Suprapubic skin (tissue), 4 donors: ENCODE results near the gene PIGX. TPM values are rescaled to one million over a fixed set of nuclear protein-coding genes. Genes with fewer than 3 reads are reported as not detected.
"Not testable (repeated sequence)": the region's sequence is repeated elsewhere in the genome, so short reads cannot be mapped to it uniquely, and the experiment has no call there.

Experiments
- DNase-seq, 2 donors: peaks; one replicate each; pipeline ENCODE4 v3.0.0-alpha.2; 2019; ENCODE audit warnings: low spot score in 2 of 2
- H3K27ac ChIP-seq: fragments of 200-600 bp; sonication (generic); one replicate; pipeline ENCODE4 v1.5.1; 2019
- H3K27me3 ChIP-seq: fragments of 200-600 bp; sonication (generic); one replicate; pipeline ENCODE4 v1.5.1; 2019
- H3K36me3 ChIP-seq: fragments of 200-600 bp; sonication (generic); one replicate; pipeline ENCODE4 v1.5.1; 2019
- H3K4me1 ChIP-seq: fragments of 200-600 bp; sonication (generic); one replicate; pipeline ENCODE4 v1.5.1; 2019
- H3K4me3 ChIP-seq: fragments of 200-600 bp; sonication (generic); one replicate; pipeline ENCODE4 v1.5.1; 2019; ENCODE audit warnings: mild to moderate bottlenecking
- H3K9me3 ChIP-seq: fragments of 200-600 bp; sonication (generic); one replicate; pipeline ENCODE4 v1.5.1; 2019
- EP300 ChIP-seq: sonication (generic); formaldehyde crosslinking; IDR thresholded peaks from one replicate; pipeline ENCODE4 v1.6.1; 2017; ENCODE audit warnings: antibody characterized with exemption
- POLR2A ChIP-seq, 2 donors: fragments of 450-650 bp; IDR thresholded peaks; one replicate each; pipeline ENCODE4 v1.6.1; 2017; ENCODE audit warnings: antibody characterized with exemption in 2 of 2, mild to moderate bottlenecking in 2 of 2, moderate library complexity in 2 of 2
- POLR2AphosphoS5 ChIP-seq, 3 donors: sonication (generic); formaldehyde crosslinking; IDR thresholded peaks; one replicate each; pipeline ENCODE4 v1.6.1; 2017; ENCODE audit warnings: antibody characterized with exemption in 3 of 3
- WGBS: methylation state at CpG from one replicate; pipeline ENCODE4 v1.1.5; 2018; 5-methylcytosine and 5-hydroxymethylcytosine counted together
- total RNA-seq, 4 donors: library from RNA; depleted of rRNA; stranded (reverse); fragments of >200 nt; gene quantifications; one replicate each; pipeline ENCODE4 v1.1.0, GENCODE V29; 2016
- TF ChIP-seq, protein P1 (sequence below), 2 donors: fragments of 200-600 bp in 1 of 2; fragments of 450-650 bp in 1 of 2; sonication (generic) in 1 of 2; IDR thresholded peaks; one replicate each; pipeline ENCODE4 v1.5.1; 2016 to 2019; ENCODE audit warnings: antibody characterized with exemption in 2 of 2, mild to moderate bottlenecking in 1 of 2, moderate library complexity in 1 of 2

The PIGX gene
- total RNA-seq, 4 donors from 2014 or later = 16.3 to 30.7 (median 24.4) TPM

DNA sequence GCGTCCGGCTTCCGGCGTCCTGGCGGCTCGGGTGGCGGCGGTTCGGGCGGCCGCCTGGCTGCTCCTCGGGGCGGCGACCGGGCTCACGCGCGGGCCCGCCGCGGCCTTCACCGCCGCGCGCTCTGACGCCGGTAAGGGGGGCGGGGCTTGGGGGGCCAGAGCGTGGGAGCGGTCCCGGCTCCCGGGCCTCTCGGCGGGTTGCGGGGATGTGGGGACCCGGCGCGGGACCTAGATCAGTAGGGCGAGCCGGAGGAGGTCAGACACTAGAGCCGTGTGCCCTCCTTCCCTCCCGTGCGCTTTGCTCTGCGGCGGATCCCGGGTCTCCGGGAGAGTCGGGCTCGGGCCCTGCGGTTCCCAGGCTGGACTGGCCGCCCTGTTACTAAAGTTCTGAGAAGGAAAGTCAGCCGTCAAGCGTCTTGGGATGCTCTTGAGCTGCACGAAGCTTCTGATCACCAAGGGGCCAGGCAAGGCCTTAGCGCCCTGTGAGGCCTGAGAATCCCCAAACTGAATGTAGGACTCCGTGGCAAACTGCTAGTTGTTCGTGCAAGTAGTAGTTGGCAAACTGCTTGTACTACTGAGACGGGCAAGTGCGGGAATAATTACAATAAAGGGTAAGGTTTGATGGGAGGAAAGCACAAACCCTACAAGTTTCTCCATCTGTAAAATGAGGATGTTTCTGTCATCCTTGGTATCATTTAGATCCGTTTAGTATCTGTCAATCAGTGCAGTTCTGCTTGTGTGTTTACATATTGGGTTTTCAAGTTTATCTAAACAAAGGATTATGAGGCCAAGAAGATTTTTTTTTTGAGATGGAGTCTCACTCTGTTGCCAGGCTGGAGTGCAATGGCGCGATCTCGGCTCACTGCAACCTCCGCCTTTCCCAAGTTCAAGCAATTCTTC lies 587 bp downstream of the PIGX start:
- DNase-seq = peak; percentile 71 to 83
- TF ChIP-seq EP300 = no peak
- TF ChIP-seq POLR2A (IDR thresholded peaks at IDR 0.05) = peak in 1 of 2 donors; percentile 9
- TF ChIP-seq, protein P1, sequence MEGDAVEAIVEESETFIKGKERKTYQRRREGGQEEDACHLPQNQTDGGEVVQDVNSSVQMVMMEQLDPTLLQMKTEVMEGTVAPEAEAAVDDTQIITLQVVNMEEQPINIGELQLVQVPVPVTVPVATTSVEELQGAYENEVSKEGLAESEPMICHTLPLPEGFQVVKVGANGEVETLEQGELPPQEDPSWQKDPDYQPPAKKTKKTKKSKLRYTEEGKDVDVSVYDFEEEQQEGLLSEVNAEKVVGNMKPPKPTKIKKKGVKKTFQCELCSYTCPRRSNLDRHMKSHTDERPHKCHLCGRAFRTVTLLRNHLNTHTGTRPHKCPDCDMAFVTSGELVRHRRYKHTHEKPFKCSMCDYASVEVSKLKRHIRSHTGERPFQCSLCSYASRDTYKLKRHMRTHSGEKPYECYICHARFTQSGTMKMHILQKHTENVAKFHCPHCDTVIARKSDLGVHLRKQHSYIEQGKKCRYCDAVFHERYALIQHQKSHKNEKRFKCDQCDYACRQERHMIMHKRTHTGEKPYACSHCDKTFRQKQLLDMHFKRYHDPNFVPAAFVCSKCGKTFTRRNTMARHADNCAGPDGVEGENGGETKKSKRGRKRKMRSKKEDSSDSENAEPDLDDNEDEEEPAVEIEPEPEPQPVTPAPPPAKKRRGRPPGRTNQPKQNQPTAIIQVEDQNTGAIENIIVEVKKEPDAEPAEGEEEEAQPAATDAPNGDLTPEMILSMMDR (IDR thresholded peaks at IDR 0.05) = no peak
- peak overlapping the region; percentile 89 for H3K4me3 ChIP-seq
- H3K27me3 ChIP-seq = no peaks in the 10 kb centered on the region
- WGBS = 12% methylated on average over 12 of the region's 64 CpGs
- H3K9me3 ChIP-seq = no peaks in the 10 kb centered on the region
- H3K4me1 ChIP-seq = peaks cover 25% of the 10 kb centered on the region
- H3K36me3 ChIP-seq = no peaks in the 10 kb centered on the region
- H3K27ac ChIP-seq = peak overlapping the region; percentile 96

DNA sequence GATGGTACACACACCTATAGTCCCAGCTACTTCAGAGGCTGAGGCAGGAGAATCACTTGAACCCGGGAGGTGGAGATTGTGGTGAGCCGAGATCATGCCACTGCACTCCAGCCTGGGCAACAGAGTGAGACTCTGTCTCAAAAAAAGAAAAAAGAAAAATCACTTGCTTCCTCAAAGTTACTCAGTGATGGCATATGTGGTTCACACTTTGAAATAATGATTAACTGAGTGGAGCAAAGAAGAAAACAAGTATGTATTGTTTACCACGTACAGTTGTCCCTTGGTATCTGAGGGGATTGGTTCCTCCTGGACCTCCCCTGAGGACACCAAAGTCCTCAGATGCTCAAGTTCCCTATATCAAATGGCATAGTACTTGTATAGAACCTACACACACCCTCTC lies 5.0 kb downstream of the PIGX start:
- H3K4me1 ChIP-seq = peaks cover 11% of the 10 kb centered on the region
- not testable (repeated sequence) for DNase-seq, H3K36me3 ChIP-seq, H3K27ac ChIP-seq, H3K4me3 ChIP-seq, H3K27me3 ChIP-seq, H3K9me3 ChIP-seq
- 93% methylated on average over 3 of the region's 3 CpGs for WGBS

DNA sequence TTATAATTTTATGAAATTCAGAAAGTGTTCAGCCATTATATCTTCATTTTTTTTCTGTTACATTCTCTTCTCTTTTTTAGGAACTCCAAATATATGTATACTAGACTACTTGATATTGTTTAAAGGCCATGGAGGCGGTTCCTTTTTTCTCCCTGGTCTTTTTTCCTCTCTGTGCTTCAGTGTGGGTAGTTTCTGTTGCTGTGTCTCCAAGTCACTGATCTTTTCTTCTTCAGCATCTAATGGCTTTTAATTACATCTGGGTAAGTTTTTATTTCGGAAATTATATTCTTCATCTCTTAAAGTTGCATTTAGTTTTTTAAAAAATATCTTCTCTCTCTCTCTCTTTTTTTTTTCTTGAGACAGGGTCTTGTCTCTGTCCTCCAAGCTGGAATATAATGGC lies 8.9 kb downstream of the PIGX start:
- Histone ChIP-seq H3K27me3 (no peaks in the 10 kb centered on the region), H3K27ac (no peak overlapping the region), H3K9me3 (no peaks in the 10 kb centered on the region), H3K4me1 (no peaks in the 10 kb centered on the region), H3K4me3 (no peak overlapping the region), H3K36me3 (peaks cover 7% of the 10 kb centered on the region)
- no peak for DNase-seq
- TF ChIP-seq POLR2A (IDR thresholded peaks at IDR 0.05) (no peak), EP300 (no peak), POLR2AphosphoS5 (IDR thresholded peaks at IDR 0.05) (no peak)
- TF ChIP-seq, protein P1 (IDR thresholded peaks at IDR 0.05) = no peak
- WGBS = 73% methylated on average over 2 of the region's 2 CpGs

DNA sequence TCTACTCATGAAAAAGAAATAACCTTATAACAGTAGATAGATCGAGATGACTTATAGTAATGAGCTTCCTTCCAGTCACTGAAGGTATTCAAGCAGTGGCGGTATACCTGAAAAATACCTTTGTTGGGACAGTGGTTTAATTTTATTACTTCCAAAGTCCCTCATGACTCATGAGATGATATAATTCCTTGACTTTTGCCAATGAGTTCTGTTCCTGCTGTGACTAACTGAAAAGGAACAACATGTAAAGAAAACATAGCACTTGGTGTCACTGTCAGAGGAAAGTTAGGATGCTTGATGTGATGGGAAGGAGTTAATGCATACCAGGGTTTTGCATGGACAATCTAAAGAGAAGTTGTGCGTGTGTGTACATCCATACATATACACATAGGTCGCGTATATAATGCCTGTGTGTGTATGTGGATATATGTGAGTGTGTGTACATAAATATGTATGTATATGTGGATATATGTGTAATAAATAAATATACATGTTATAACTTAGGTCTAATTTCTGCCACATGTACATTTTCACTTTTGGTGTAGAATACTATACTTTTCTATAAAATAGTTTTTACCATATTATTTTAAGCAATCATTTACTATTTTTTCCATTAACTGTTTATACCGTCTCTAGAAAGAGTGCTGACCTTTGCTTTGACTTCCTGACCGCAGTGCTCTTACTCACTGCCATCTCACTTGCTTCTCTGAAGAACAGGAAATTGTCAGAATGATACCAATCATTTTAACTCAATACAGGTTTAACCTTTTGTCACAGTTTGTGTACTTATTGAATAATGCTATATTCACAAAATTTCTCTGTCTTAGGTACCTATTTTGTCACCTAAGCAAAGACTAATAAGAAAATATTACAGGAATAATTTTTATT lies 14.9 kb downstream of the PIGX start:
- TF ChIP-seq, protein P1 (IDR thresholded peaks at IDR 0.05) = no peak
- TF ChIP-seq POLR2AphosphoS5 (IDR thresholded peaks at IDR 0.05) = no peak
- no peak for TF ChIP-seq EP300
- TF ChIP-seq POLR2A (IDR thresholded peaks at IDR 0.05) = no peak
- 74% methylated on average over 7 of the region's 7 CpGs for WGBS

DNA sequence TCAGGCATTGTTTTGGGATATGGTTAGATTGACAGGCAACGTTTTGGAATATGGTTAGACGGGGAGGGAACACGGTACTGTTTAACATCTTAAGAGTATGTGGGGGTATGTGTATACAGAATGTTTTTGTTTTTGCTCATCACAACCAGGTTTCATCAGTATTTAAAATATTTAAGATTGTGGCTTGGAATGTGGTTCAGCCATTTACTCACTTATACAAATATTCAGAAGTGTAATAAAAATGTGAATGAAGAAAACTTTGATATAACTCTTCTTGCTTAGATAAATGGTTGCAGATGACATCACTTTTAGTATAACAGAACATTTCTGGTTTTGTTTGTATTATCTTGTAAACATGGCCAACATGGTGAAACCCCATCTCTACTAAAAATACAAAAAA lies 23.6 kb downstream of the PIGX start:
- DNase-seq = no peak
- H3K27ac ChIP-seq = no peak overlapping the region
- 93% methylated on average over 3 of the region's 3 CpGs for WGBS
- H3K27me3 ChIP-seq = no peaks in the 10 kb centered on the region
- no peak for TF ChIP-seq POLR2AphosphoS5 (IDR thresholded peaks at IDR 0.05)
- no peak for TF ChIP-seq POLR2A (IDR thresholded peaks at IDR 0.05)
- TF ChIP-seq, protein P1 (IDR thresholded peaks at IDR 0.05) = no peak
- TF ChIP-seq EP300 = no peak
- H3K9me3 ChIP-seq = no peaks in the 10 kb centered on the region
- no peak overlapping the region for H3K4me3 ChIP-seq
- peaks cover 10% of the 10 kb centered on the region for H3K36me3 ChIP-seq
- H3K4me1 ChIP-seq = peaks cover 2% of the 10 kb centered on the region

More for the DNA sequence above, 14.9 kb downstream of the PIGX start:
- Histone ChIP-seq H3K27ac (no peak overlapping the region), H3K27me3 (no peaks in the 10 kb centered on the region), H3K4me3 (no peak overlapping the region), H3K9me3 (no peaks in the 10 kb centered on the region), H3K36me3 (peaks cover 11% of the 10 kb centered on the region), H3K4me1 (no peaks in the 10 kb centered on the region)
- no peak for DNase-seq
